Hematopoietic multipotent progenitor cell treated with erythropoietin and hydrocortisone succinate and interleukin-3 and kit ligand, for 17 days (in vitro differentiated cells): ENCODE results near the gene ZFYVE9.
"Not testable (repeated sequence)": the region's sequence is repeated elsewhere in the genome, so short reads cannot be mapped to it uniquely, and the experiment has no call there.

ENCODE experiments used
- DNase-seq: peaks from one replicate; pipeline ENCODE4 v3.0.0-alpha.2; 2015; ENCODE audit warnings: low spot score

ZFYVE9 gene

GRCh38 chr1:52190500-52191252, 48.8 kb downstream of the ZFYVE9 start:
- no peak for DNase-seq

GRCh38 chr1:52191395-52191965, 49.6 kb downstream of the ZFYVE9 start:
- DNase-seq: no peak

GRCh38 chr1:52192024-52192423, 50.1 kb downstream of the ZFYVE9 start:
- DNase-seq: no peak

- DNase-seq: no peak
These were observed 50.5 kb downstream of the ZFYVE9 start for GRCh38 chr1:52192436-52192835.

GRCh38 chr1:52193985-52194384, 52.1 kb downstream of the ZFYVE9 start:
- DNase-seq: no peak

GRCh38 chr1:52195161-52195560, 53.3 kb downstream of the ZFYVE9 start:
- DNase-seq: no peak

GRCh38 chr1:52203935-52204625, 62.2 kb downstream of the ZFYVE9 start:
- no peak for DNase-seq

GRCh38 chr1:52204696-52205095, 62.8 kb downstream of the ZFYVE9 start:
- no peak for DNase-seq

- DNase-seq: not testable (repeated sequence)
These were observed 64.8 kb downstream of the ZFYVE9 start for GRCh38 chr1:52206686-52207085.

- DNase-seq: no peak
These were observed 67.5 kb downstream of the ZFYVE9 start for GRCh38 chr1:52209429-52209828.

GRCh38 chr1:52210044-52210443, 68.2 kb downstream of the ZFYVE9 start:
- DNase-seq: no peak

GRCh38 chr1:52216907-52217458, 75.1 kb downstream of the ZFYVE9 start:
- DNase-seq: no peak

- DNase-seq: no peak
These were observed 83.3 kb downstream of the ZFYVE9 start for GRCh38 chr1:52225174-52225573.

- no peak for DNase-seq
These were observed 87.6 kb downstream of the ZFYVE9 start for GRCh38 chr1:52229494-52229893.

- DNase-seq: no peak
These were observed 91.6 kb downstream of the ZFYVE9 start for GRCh38 chr1:52233463-52233862.

- no peak for DNase-seq
These were observed 92.1 kb downstream of the ZFYVE9 start for GRCh38 chr1:52234014-52234413.

GRCh38 chr1:52234708-52235107, 92.8 kb downstream of the ZFYVE9 start:
- no peak for DNase-seq

GRCh38 chr1:52235646-52236045, 93.8 kb downstream of the ZFYVE9 start:
- DNase-seq: no peak

- no peak for DNase-seq
These were observed 95.5 kb downstream of the ZFYVE9 start for GRCh38 chr1:52237430-52237829.

GRCh38 chr1:52238474-52238873, 96.6 kb downstream of the ZFYVE9 start:
- no peak for DNase-seq

- DNase-seq: no peak
These were observed 97.2 kb downstream of the ZFYVE9 start for GRCh38 chr1:52238887-52239707.

GRCh38 chr1:52239708-52240001, 97.8 kb downstream of the ZFYVE9 start:
- DNase-seq: no peak
